H1 (cell line): ENCODE measurements around the gene KATNIP. TPM values are rescaled to one million over a fixed set of nuclear protein-coding genes. Genes with fewer than 3 reads are reported as not detected.

Experiments
- CTCF ChIA-PET: fragments of 300-600 bp; sonication (Branson Sonifier 250); formaldehyde crosslinking; loops from one replicate; lab custom pipeline; 2021; ENCODE audit not compliant: partially characterized antibody; lab: Charles Lee
- POLR2A ChIA-PET: fragments of 300-600 bp; sonication (Branson Sonifier 250); formaldehyde crosslinking; loops from one replicate; lab custom pipeline; 2021; ENCODE audit warnings: inconsistent platforms; ENCODE audit not compliant: partially characterized antibody; lab: Charles Lee
- DNase-seq, 2 experiments: peaks; one replicate each; pipeline versions ENCODE4 v3.0.0 to v3.0.0-alpha.2; 2010 to 2022; ENCODE audit warnings: low spot score in 2 of 2, low read depth in 1 of 2, mixed read lengths in 1 of 2
- FAIRE-seq: peaks from 2 replicates; lab custom pipeline; 2011; peaks lifted over from hg19 to GRCh38; lab: Jason Lieb, UNC
- H2AFZ ChIP-seq: 2 replicates; pipeline ENCODE4 v1.8.1; 2012; ENCODE audit warnings: low read length, inconsistent platforms
- H2AK5ac ChIP-seq: 2 replicates; pipeline ENCODE4 v1.6.1; 2013; ENCODE audit warnings: low read depth, low read length
- H2BK120ac ChIP-seq: replicated peaks from 2 replicates; pipeline ENCODE3; 2013; ENCODE audit warnings: low read depth, low read length, inconsistent platforms
- H2BK12ac ChIP-seq: 2 replicates; pipeline ENCODE4 v1.6.1; 2013; ENCODE audit warnings: low read depth, low read length
- H2BK15ac ChIP-seq: 2 replicates; pipeline ENCODE4 v1.6.1; 2013; ENCODE audit warnings: low read length
- H2BK20ac ChIP-seq: 2 replicates; pipeline ENCODE4 v1.6.1; 2013; ENCODE audit warnings: low read length
- H2BK5ac ChIP-seq: 2 replicates; pipeline ENCODE4 v1.6.1; 2013; ENCODE audit warnings: low read depth, low read length
- H3K14ac ChIP-seq: 2 replicates; pipeline ENCODE4 v1.6.1; 2013; ENCODE audit warnings: inconsistent platforms; ENCODE audit not compliant: insufficient read length
- H3K18ac ChIP-seq: 2 replicates; pipeline ENCODE4 v1.6.1; 2013; ENCODE audit warnings: low read length; ENCODE audit errors: extremely low read depth
- H3K23ac ChIP-seq: 2 replicates; pipeline ENCODE4 v1.6.1; 2013; ENCODE audit warnings: inconsistent platforms; ENCODE audit not compliant: insufficient read length
- H3K23me2 ChIP-seq: 2 replicates; pipeline ENCODE4 v1.6.1; 2013; ENCODE audit warnings: low read depth, low read length
- H3K27ac ChIP-seq: 2 replicates; pipeline ENCODE4 v1.6.1; 2011; ENCODE audit warnings: low read depth, low read length, inconsistent platforms
- H3K27me3 ChIP-seq, 4 experiments: replicated peaks in 1 of 4; 1 replicate in 1 of 4; 2 replicates in 3 of 4; pipeline versions ENCODE4 v1.6.1 to v1.8.1; 2011 to 2013; ENCODE audit warnings: low read length in 3 of 4, mild to moderate bottlenecking in 3 of 4, inconsistent platforms in 2 of 4, mixed read lengths in 2 of 4, moderate library complexity in 1 of 4; ENCODE audit not compliant: control insufficient read depth in 3 of 4, insufficient read depth in 3 of 4; ENCODE audit errors: extremely low read depth in 1 of 4
- H3K36me3 ChIP-seq, 4 experiments: 2 replicates each; pipeline versions ENCODE4 v1.6.1 to v1.8.1; 2011 to 2013; ENCODE audit warnings: mild to moderate bottlenecking in 4 of 4, low read length in 3 of 4, moderate library complexity in 2 of 4, control low read depth in 1 of 4, inconsistent platforms in 1 of 4; ENCODE audit not compliant: insufficient read depth in 4 of 4, control insufficient read depth in 2 of 4
- H3K4ac ChIP-seq: replicated peaks from 2 replicates; pipeline ENCODE3; 2013; ENCODE audit warnings: low read length, low read depth, mixed read lengths, inconsistent platforms; ENCODE audit not compliant: insufficient read length
- H3K4me1 ChIP-seq, 4 experiments: replicated peaks in 1 of 4; 1 replicate in 1 of 4; 2 replicates in 3 of 4; pipeline versions ENCODE4 v1.6.1 to v1.8.1; 2011 to 2013; ENCODE audit warnings: low read length in 3 of 4, inconsistent platforms in 2 of 4, mixed read lengths in 1 of 4; ENCODE audit not compliant: insufficient read depth in 4 of 4, control insufficient read depth in 3 of 4
- H3K4me2 ChIP-seq, 2 experiments: 2 replicates each; pipeline versions ENCODE4 v1.6.1 to v1.8.1; 2011 to 2013; ENCODE audit warnings: low read depth in 2 of 2, low read length in 2 of 2, control low read depth in 1 of 2, inconsistent platforms in 1 of 2, mild to moderate bottlenecking in 1 of 2; ENCODE audit not compliant: insufficient read depth in 1 of 2
- H3K4me3 ChIP-seq, 4 experiments: fragments of 200-600, 300-600 bp in 1 of 4; sonication (generic), shearing (Covaris generic), sonication (Bioruptor Twin) in 1 of 4; 2 replicates each; pipeline versions ENCODE4 v1.5.1 to v1.8.1; 2011 to 2016; ENCODE audit warnings: low read length in 4 of 4, low read depth in 3 of 4, control low read depth in 2 of 4, inconsistent platforms in 2 of 4, mild to moderate bottlenecking in 2 of 4, mixed read lengths in 1 of 4, moderate library complexity in 1 of 4; ENCODE audit not compliant: insufficient read depth in 2 of 4; ENCODE audit errors: extremely low read depth in 1 of 4
- H3K56ac ChIP-seq: replicated peaks from 2 replicates; pipeline ENCODE3; 2013; ENCODE audit warnings: low read depth, mild to moderate bottlenecking, mixed read lengths, low read length, inconsistent platforms; ENCODE audit not compliant: insufficient read length
- H3K79me1 ChIP-seq: 2 replicates; pipeline ENCODE4 v1.6.1; 2013; ENCODE audit warnings: low read depth, low read length, control low read depth
- H3K79me2 ChIP-seq, 2 experiments: 2 replicates each; pipeline versions ENCODE4 v1.6.1 to v1.8.1; 2012 to 2013; ENCODE audit warnings: low read length in 2 of 2, mild to moderate bottlenecking in 2 of 2, inconsistent platforms in 1 of 2; ENCODE audit not compliant: insufficient read depth in 2 of 2, control insufficient read depth in 1 of 2
- H3K9ac ChIP-seq, 4 experiments: replicated peaks in 1 of 4; 1 replicate in 1 of 4; 2 replicates in 3 of 4; pipeline versions ENCODE4 v1.6.1 to v1.8.1; 2011 to 2013; ENCODE audit warnings: low read depth in 3 of 4, low read length in 3 of 4, control low read depth in 2 of 4, mild to moderate bottlenecking in 2 of 4, moderate library complexity in 2 of 4, inconsistent platforms in 1 of 4; ENCODE audit errors: extremely low read depth in 1 of 4
- H3K9me3 ChIP-seq, 2 experiments: 2 replicates each; pipeline versions ENCODE4 v1.6.1 to v1.8.1; 2012 to 2013; ENCODE audit warnings: mild to moderate bottlenecking in 2 of 2, moderate library complexity in 2 of 2, control low read depth in 1 of 2, inconsistent platforms in 1 of 2, low read depth in 1 of 2, low read length in 1 of 2, mixed read lengths in 1 of 2; ENCODE audit not compliant: insufficient read depth in 2 of 2
- H4K20me1 ChIP-seq, 2 experiments: replicated peaks in 1 of 2; 2 replicates each; pipeline versions ENCODE3 to v1.8.1; 2011 to 2013; ENCODE audit warnings: inconsistent platforms in 2 of 2, low read length in 2 of 2, mild to moderate bottlenecking in 1 of 2; ENCODE audit not compliant: insufficient read depth in 2 of 2, control insufficient read depth in 1 of 2
- H4K5ac ChIP-seq: 2 replicates; pipeline ENCODE4 v1.6.1; 2013; ENCODE audit warnings: low read length, low read depth, mixed read lengths, inconsistent platforms; ENCODE audit not compliant: insufficient read length
- H4K8ac ChIP-seq: 2 replicates; pipeline ENCODE4 v1.8.0; 2013; ENCODE audit warnings: mild to moderate bottlenecking, moderate library complexity, low read length, inconsistent platforms; ENCODE audit not compliant: insufficient read depth; ENCODE audit errors: extremely low read depth
- H4K91ac ChIP-seq: replicated peaks from 2 replicates; pipeline ENCODE3; 2013; ENCODE audit warnings: low read length, mixed read lengths, inconsistent platforms; ENCODE audit not compliant: insufficient read length
- ASH2L ChIP-seq: fragments of 200-600, 300-600 bp; sonication (generic); IDR thresholded peaks from one replicate; pipeline ENCODE4 v1.7.1; 2017; ENCODE audit warnings: low read length
- CREB1 ChIP-seq: IDR thresholded peaks from 2 replicates; pipeline ENCODE4 v1.6.1; 2012; ENCODE audit warnings: inconsistent platforms
- GTF2F1 ChIP-seq: IDR thresholded peaks from 2 replicates; pipeline ENCODE4 v1.6.1; 2012; ENCODE audit warnings: low read depth, low read length, improper control_type of control experiment, borderline replicate concordance
- JUN ChIP-seq: IDR thresholded peaks from 2 replicates; pipeline ENCODE4 v1.6.1; 2011; ENCODE audit warnings: low read depth, mild to moderate bottlenecking, improper control_type of control experiment, low read length
- KDM4A ChIP-seq: IDR thresholded peaks from one replicate; pipeline ENCODE4 v1.7.1; 2012; ENCODE audit warnings: low read depth, mild to moderate bottlenecking, moderate library complexity, low read length, inconsistent platforms; ENCODE audit not compliant: severe bottlenecking
- KDM5A ChIP-seq: fragments of 200-600 bp; IDR thresholded peaks from 2 replicates; pipeline ENCODE4 v1.7.1; 2012; ENCODE audit warnings: mild to moderate bottlenecking, low read length, inconsistent platforms, mixed read lengths
- POLR2A ChIP-seq, 2 experiments: IDR thresholded peaks; 1 replicate in 1 of 2; 2 replicates in 1 of 2; pipeline ENCODE4 v1.6.1; 2011; ENCODE audit warnings: low read depth in 2 of 2, low read length in 2 of 2, mild to moderate bottlenecking in 2 of 2; ENCODE audit errors: control extremely low read depth in 1 of 2
- RAD21 ChIP-seq, 2 experiments: IDR thresholded peaks in 1 of 2; conservative IDR thresholded peaks in 1 of 2; 2 replicates each; pipeline ENCODE4 v1.6.1; 2011; ENCODE audit warnings: low read depth in 2 of 2, low read length in 2 of 2, improper control_type of control experiment in 1 of 2, inconsistent platforms in 1 of 2, mild to moderate bottlenecking in 1 of 2, moderate library complexity in 1 of 2
- SUZ12 ChIP-seq: fragments of 200-600 bp; sonication (generic); IDR thresholded peaks from 2 replicates; pipeline ENCODE4 v1.6.1; 2012; ENCODE audit warnings: mild to moderate bottlenecking, inconsistent platforms, low read length, moderate library complexity, mixed read lengths
- WGBS, 2 experiments: shearing (Covaris generic) in 1 of 2; methylation state at CpG; one replicate each; pipeline versions ENCODE4 v1.1.6 to v1.1.7; 2013 to 2015; ENCODE audit warnings: low lambda C conversion rate in 2 of 2, mixed read lengths in 2 of 2, inconsistent platforms in 1 of 2, low coverage in 1 of 2, missing lambda C conversion rate in 1 of 2; ENCODE audit not compliant: insufficient replicate concordance in 2 of 2, insufficient coverage in 1 of 2, insufficient read length in 1 of 2; ENCODE audit errors: extremely low coverage in 1 of 2, missing lambda C conversion rate in 1 of 2; 5-methylcytosine and 5-hydroxymethylcytosine counted together
- polyA plus RNA-seq, 7 experiments: library from polyadenylated mRNA; depleted of rRNA in 3 of 7; stranded (reverse) in 5 of 7; unstranded in 2 of 7; fragments of >200 nt in 5 of 7; fragments of 200-250 nt in 2 of 7; gene quantifications; 1 replicate in 5 of 7; 2 replicates in 1 of 7; 4 replicates in 1 of 7; pipeline versions ENCODE4 v1.2.1 to v1.2.3, GENCODE V29; 2011 to 2013; ENCODE audit warnings: missing spikeins in 2 of 7, mixed read lengths in 2 of 7
- total RNA-seq: library from RNA; stranded (reverse); fragmentation: NEBNext Ultra II Directional; extraction: Animal tissue kit (Norgen Biotek cat#: 25700); gene quantifications from 2 replicates; pipeline ENCODE4 v1.2.1, GENCODE V29; 2021

Gene KATNIP
- total and polyA plus RNA-seq, 2 of the 8 experiments (the other 6 are each of a cell fraction or from before 2014, with no cell fraction given), result 7.9 to 20.0 TPM

GRCh38 chr16:27576729-27577128 is 26.8 kb downstream of the KATNIP start:
- no peaks in the 10 kb centered on the region for H3K36me3 ChIP-seq
- H2BK12ac ChIP-seq, result no peak overlapping the region
- H3K4me2 ChIP-seq, result no peak overlapping the region
- no peak overlapping the region for H3K18ac ChIP-seq
- no peak overlapping the region for H2BK20ac ChIP-seq
- POLR2A ChIA-PET, result interaction anchor here (1.0 kb wide), 1 partner anchor 9 kb away, joined by 3 read pairs; no protein-coding TSS in a partner anchor
- H2BK120ac ChIP-seq, result no peak overlapping the region
- no peaks in the 10 kb centered on the region for H3K27me3 ChIP-seq
- DNase-seq (no peak), FAIRE-seq (no peak)
- H3K56ac ChIP-seq, result no peak overlapping the region
- no peak overlapping the region for H2BK5ac ChIP-seq
- H3K9ac ChIP-seq, result no peak overlapping the region
- H3K23ac ChIP-seq, result no peak overlapping the region
- H3K4ac ChIP-seq, result no peak overlapping the region
- no peak overlapping the region for H2BK15ac ChIP-seq
- H3K14ac ChIP-seq, result no peak overlapping the region
- no peak overlapping the region for H2AFZ ChIP-seq
- no peaks in the 10 kb centered on the region; a peak in 1 of 7 replicates for H3K4me1 ChIP-seq
- no peak overlapping the region for H4K91ac ChIP-seq
- no peak overlapping the region for H2AK5ac ChIP-seq
- no peaks in the 10 kb centered on the region; the same call in 1 of the 2 replicates for H3K23me2 ChIP-seq
- 87% methylated on average over 5 of the region's 5 CpGs; no CpG with 5 or more reads in 1 of the 2 experiments for WGBS, 2 experiments
- CTCF ChIA-PET, result interaction anchor here (1.2 kb wide), 1 partner anchor 61 kb away, joined by 5 read pairs; no protein-coding TSS in a partner anchor
- no peak overlapping the region for H3K27ac ChIP-seq
- no peak overlapping the region for H3K4me3 ChIP-seq
- no peak overlapping the region for H4K5ac ChIP-seq
- H3K9me3 ChIP-seq, result no peaks in the 10 kb centered on the region
- H3K79me2 ChIP-seq, result no peaks in the 10 kb centered on the region
- no peaks in the 10 kb centered on the region for H3K79me1 ChIP-seq
- H4K8ac ChIP-seq, result no peak overlapping the region
- peaks cover 0 to 1% of the 10 kb centered on the region in 2 experiments for H4K20me1 ChIP-seq
- TF ChIP-seq SUZ12 (no peak), POLR2A (IDR thresholded peaks at IDR 0.05; ENCODE audit: control extremely low read depth in 1 of 2, low read depth in 2 of 2, low read length in 2 of 2) (no peak), JUN (no peak), GTF2F1 (no peak), RAD21 (IDR thresholded peaks at IDR 0.05 in 1 of 2, conservative IDR thresholded peaks at IDR 0.05 in 1 of 2; ENCODE audit: low read depth in 2 of 2, low read length in 2 of 2) (no peak), CREB1 (no peak), ASH2L (no peak), KDM5A (no peak), KDM4A (no peak)
